HCT116 (cell line): ENCODE results near the gene UPP1. TPM values are rescaled to one million over a fixed set of nuclear protein-coding genes. Genes with fewer than 3 reads are reported as not detected.
A peak's percentile ranks its signal among the peaks of the same experiment; 100 is the strongest.

Experiments used
- ATAC-seq: fragments of 200-7000 bp; cut with Tn5 transposase; 2 replicates; pipeline ENCODE4 v1.9.1; 2020; ENCODE audit warnings: mild to moderate bottlenecking, moderate library complexity
- BruUV-seq: library from RNA; stranded (reverse); fragments of 400-500 nt; replicated peaks from 2 replicates; lab custom pipeline; 2021; lab: Mats Ljungman, UMichigan
- CTCF ChIA-PET: fragments of 300-600 bp; sonication (Branson Sonifier 250); formaldehyde crosslinking; loops from one replicate; lab custom pipeline; 2021; ENCODE audit warnings: antibody characterized with exemption; lab: Charles Lee
- POLR2A ChIA-PET: fragments of 300-600, 350-600 bp; sonication (Branson Sonifier 250); formaldehyde crosslinking; loops from one replicate; lab custom pipeline; 2021; ENCODE audit warnings: antibody characterized with exemption; lab: Charles Lee
- RAD21 ChIA-PET, 2 experiments: fragments of 300-600 bp; sonication (Branson Sonifier 250); formaldehyde crosslinking; loops; one replicate each; lab custom pipeline; 2023; ENCODE audit warnings: low total read pairs in 2 of 2; ENCODE audit not compliant: uncharacterized antibody in 2 of 2, unreplicated experiment in 2 of 2, low non-redundant PET in 1 of 2; lab: Charles Lee
- DNase-seq: peaks from one replicate; pipeline ENCODE4 v3.0.0-alpha.2; 2010; ENCODE audit warnings: low read depth, low spot score
- H2AFZ ChIP-seq: fragments of 200-600 bp; shearing (Covaris generic), sonication (generic); 2 replicates; pipeline ENCODE4 v1.6.1; 2017; ENCODE audit warnings: low read depth, mixed run types, mixed read lengths, antibody characterized with exemption, low read length; ENCODE audit not compliant: poor library complexity, severe bottlenecking
- H3K27ac ChIP-seq: 2 replicates; pipeline ENCODE4 v1.5.1; 2012; ENCODE audit warnings: low read depth, low read length
- H3K27me3 ChIP-seq: fragments of 200-600 bp; sonication (generic); 2 replicates; pipeline ENCODE4 v1.6.1; 2016; ENCODE audit warnings: mixed run types, low read length, mixed read lengths; ENCODE audit not compliant: insufficient read depth
- H3K36me3 ChIP-seq, 2 experiments: fragments of 200-500 bp in 1 of 2; fragments of 200-600 bp in 1 of 2; sonication (Bioruptor generic) in 1 of 2; sonication (generic) in 1 of 2; 2 replicates each; pipeline versions ENCODE4 v1.5.1 to v1.6.1; 2014 to 2016; ENCODE audit warnings: low read length in 2 of 2, inconsistent platforms in 1 of 2, mixed read lengths in 1 of 2, mixed run types in 1 of 2; ENCODE audit not compliant: insufficient read depth in 2 of 2, control insufficient read depth in 1 of 2
- H3K4me1 ChIP-seq, 2 experiments: fragments of 200-600 bp in 1 of 2; sonication (generic) in 1 of 2; 2 replicates each; pipeline versions ENCODE4 v1.5.1 to v1.6.1; 2012 to 2017; ENCODE audit warnings: low read length in 2 of 2, inconsistent platforms in 1 of 2, mild to moderate bottlenecking in 1 of 2, mixed read lengths in 1 of 2, mixed run types in 1 of 2, moderate library complexity in 1 of 2; ENCODE audit not compliant: insufficient read depth in 2 of 2, control insufficient read depth in 1 of 2
- H3K4me2 ChIP-seq: fragments of 200-600 bp; sonication (generic); 2 replicates; pipeline ENCODE4 v1.6.1; 2017; ENCODE audit warnings: mixed run types, low read length, mixed read lengths
- H3K4me3 ChIP-seq, 2 experiments: fragments of 200-600 bp in 1 of 2; sonication (generic) in 1 of 2; replicated peaks in 1 of 2; 2 replicates each; pipeline ENCODE4 v1.5.1; 2011 to 2016; ENCODE audit warnings: low read length in 2 of 2, control low read depth in 1 of 2, low read depth in 1 of 2, mild to moderate bottlenecking in 1 of 2, mixed read lengths in 1 of 2, mixed run types in 1 of 2
- H3K79me2 ChIP-seq: fragments of 200-600 bp; sonication (generic); 2 replicates; pipeline ENCODE4 v1.6.1; 2017; ENCODE audit warnings: mild to moderate bottlenecking, mixed run types, low read length, moderate library complexity, mixed read lengths; ENCODE audit not compliant: insufficient read depth
- H3K9ac ChIP-seq: fragments of 200-600 bp; sonication (generic); 2 replicates; pipeline ENCODE4 v1.6.1; 2016; ENCODE audit warnings: low read length, mixed read lengths
- H3K9me2 ChIP-seq: fragments of 200-600 bp; sonication (generic), shearing (Covaris generic); 2 replicates; pipeline ENCODE4 v1.6.1; 2017; ENCODE audit warnings: mixed run types, mild to moderate bottlenecking, moderate library complexity; ENCODE audit not compliant: insufficient read depth
- H3K9me3 ChIP-seq, 2 experiments: fragments of 200-500 bp in 1 of 2; fragments of 200-600 bp in 1 of 2; sonication (Bioruptor generic) in 1 of 2; sonication (generic) in 1 of 2; 2 replicates each; pipeline ENCODE4 v1.6.1; 2014 to 2017; ENCODE audit warnings: low read length in 2 of 2, mixed read lengths in 2 of 2, inconsistent platforms in 1 of 2, low read depth in 1 of 2, mild to moderate bottlenecking in 1 of 2, mixed run types in 1 of 2, moderate library complexity in 1 of 2; ENCODE audit not compliant: control insufficient read depth in 1 of 2, insufficient read depth in 1 of 2
- H4K20me1 ChIP-seq: fragments of 200-600 bp; sonication (generic), shearing (Covaris generic); 2 replicates; pipeline ENCODE4 v1.6.1; 2017; ENCODE audit warnings: mixed run types, mild to moderate bottlenecking, moderate library complexity; ENCODE audit not compliant: insufficient read depth
- CBX3 ChIP-seq: IDR thresholded peaks from 2 replicates; pipeline ENCODE4 v1.6.1; 2012; ENCODE audit warnings: low read depth
- CTCF ChIP-seq, 3 experiments: fragments of 200-600 bp in 1 of 3; sonication (generic) in 1 of 3; IDR thresholded peaks in 2 of 3; conservative IDR thresholded peaks in 1 of 3; 2 replicates each; pipeline ENCODE4 v1.5.1; 2012 to 2017; ENCODE audit warnings: low read depth in 2 of 3, low read length in 2 of 3, antibody characterized with exemption in 1 of 3, borderline replicate concordance in 1 of 3, control low read depth in 1 of 3, mild to moderate bottlenecking in 1 of 3, mixed read lengths in 1 of 3, mixed run types in 1 of 3, moderate library complexity in 1 of 3; ENCODE audit not compliant: insufficient read depth in 1 of 3
- ELF1 ChIP-seq: IDR thresholded peaks from 2 replicates; pipeline ENCODE4 v1.6.1; 2012; ENCODE audit warnings: low read depth, borderline replicate concordance
- EZH2 ChIP-seq: fragments of 200-600 bp; sonication (generic); IDR thresholded peaks from 2 replicates; pipeline ENCODE4 v1.6.1; 2017; ENCODE audit warnings: antibody characterized with exemption, mixed run types
- FOSL1 ChIP-seq: IDR thresholded peaks from 2 replicates; pipeline ENCODE4 v1.6.1; 2012; ENCODE audit warnings: low read depth
- POLR2A ChIP-seq: IDR thresholded peaks from 2 replicates; pipeline ENCODE4 v1.7.0; 2011; ENCODE audit warnings: borderline replicate concordance; ENCODE audit not compliant: insufficient read depth, insufficient read length; ENCODE audit errors: extremely low read depth
- POLR2AphosphoS5 ChIP-seq: IDR thresholded peaks from 2 replicates; pipeline ENCODE4 v1.6.1; 2011; ENCODE audit warnings: mild to moderate bottlenecking, low read depth, low read length, moderate library complexity
- SIN3A ChIP-seq: IDR thresholded peaks from 2 replicates; pipeline ENCODE4 v1.6.1; 2012; ENCODE audit warnings: low read depth
- YY1 ChIP-seq: IDR thresholded peaks from 2 replicates; pipeline ENCODE4 v1.6.1; 2011; ENCODE audit warnings: low read length, low read depth, moderate library complexity, mild to moderate bottlenecking; ENCODE audit not compliant: insufficient replicate concordance; ENCODE audit errors: extremely low read depth
- intact Hi-C: fragments of 100-400 bp; cut with micrococcal nuclease; formaldehyde crosslinking; loops from 2 replicates; pipeline ENCODE4 v1.10.0; 2022
- total RNA-seq: library from RNA; stranded (reverse); gene quantifications from one replicate; pipeline ENCODE4 v1.2.1, GENCODE V29; 2021; ENCODE audit not compliant: unreplicated experiment

Gene UPP1
- total RNA-seq, 1 experiment from 2014 or later: 42.7 TPM

GRCh38 chr7:48089046-48090003, at the start of gene UPP1 (continued):
- TF ChIP-seq POLR2AphosphoS5 (peak; percentile 80), FOSL1 (no peak), SIN3A (no peak)
- TF ChIP-seq, all 23 proteins: peak for 3

GRCh38 chr7:48040944-48041652, 48.0 kb upstream of the UPP1 start:
- Histone ChIP-seq H3K9me2 (no peaks in the 10 kb centered on the region), H2AFZ (no peak overlapping the region), H3K9me3 (no peaks in the 10 kb centered on the region), H3K9ac (no peak overlapping the region), H3K27me3 (no peaks in the 10 kb centered on the region), H4K20me1 (no peaks in the 10 kb centered on the region), H3K79me2 (no peaks in the 10 kb centered on the region), H3K4me1 (peaks cover 0 to 8% of the 10 kb centered on the region in 2 experiments; a peak in 1 of 4 replicates), H3K36me3 (no peaks in the 10 kb centered on the region), H3K27ac (no peak overlapping the region), H3K4me3 (no peak overlapping the region), H3K4me2 (no peak overlapping the region)
- intact Hi-C loops: no loop called here
- RAD21 ChIA-PET: no interaction called here
- CTCF ChIA-PET: no interaction called here
- no peak for ATAC-seq
- no peak for TF ChIP-seq EZH2
- TF ChIP-seq CTCF (IDR thresholded peaks at IDR 0.05 in 2 of 3, conservative IDR thresholded peaks at IDR 0.05 in 1 of 3; ENCODE audit: borderline replicate concordance in 1 of 3, insufficient read depth in 1 of 3, low read depth in 2 of 3, low read length in 2 of 3): no peak
- no peak for TF ChIP-seq CBX3
- TF ChIP-seq ELF1: no peak
- TF ChIP-seq YY1: no peak
- no peak for TF ChIP-seq POLR2A
- TF ChIP-seq, all 23 proteins: peak for 0
- no TSS peak for BruUV-seq
- POLR2A ChIA-PET: no interaction called here
- no peak for DNase-seq
